OCI-M2 (cell line): ENCODE results near the gene OOEP.
"Not testable (repeated sequence)": the region's sequence is repeated elsewhere in the genome, so short reads cannot be mapped to it uniquely, and the experiment has no call there.

Experiments
- DNase-seq: peaks from one replicate; lab custom pipeline; 2025; ENCODE audit not compliant: unreplicated experiment; lab: John Stamatoyannopoulos, UW

OOEP gene

GRCh38 chr6:73369563-73369962 is at the start of gene OOEP:
OOEP (minus strand) TSS chr6:73369897; CDS start chr6:73369792, 105 bp downstream.
- DNase-seq = no peak

- DNase-seq = no peak
Observed at GRCh38 chr6:73418081-73418741, 48.5 kb upstream of the OOEP start.

GRCh38 chr6:73413102-73413501 is 43.4 kb upstream of the OOEP start:
- no peak for DNase-seq

- DNase-seq = no peak
Observed at GRCh38 chr6:73409395-73409794, 39.7 kb upstream of the OOEP start.

GRCh38 chr6:73400656-73401055 is 31.0 kb upstream of the OOEP start:
- DNase-seq = no peak

GRCh38 chr6:73395875-73396274 is 26.2 kb upstream of the OOEP start:
- no peak for DNase-seq

- peak; percentile 78 for DNase-seq
Observed at GRCh38 chr6:73394577-73395354, 25.1 kb upstream of the OOEP start, which contains the start of gene DDX43. DDX43 (plus strand) TSS chr6:73394828; CDS start chr6:73394906, 78 bp downstream.

GRCh38 chr6:73393278-73393677 is 23.6 kb upstream of the OOEP start:
- no peak for DNase-seq

- DNase-seq = not testable (repeated sequence)
Observed at GRCh38 chr6:73392188-73392587, 22.5 kb upstream of the OOEP start.

- no peak for DNase-seq
Observed at GRCh38 chr6:73391675-73392074, 22.0 kb upstream of the OOEP start.

- no peak for DNase-seq
Observed at GRCh38 chr6:73389854-73390253, 20.2 kb upstream of the OOEP start.

GRCh38 chr6:73388800-73389512 is 19.3 kb upstream of the OOEP start:
- DNase-seq = peak; percentile 30

- no peak for DNase-seq
Observed at GRCh38 chr6:73388433-73388799, 18.7 kb upstream of the OOEP start.

GRCh38 chr6:73382462-73383113 is 12.9 kb upstream of the OOEP start:
- DNase-seq = no peak

- DNase-seq = not testable (repeated sequence)
Observed at GRCh38 chr6:73381531-73381930, 11.8 kb upstream of the OOEP start.

- no peak for DNase-seq
Observed at GRCh38 chr6:73377225-73377624, 7.5 kb upstream of the OOEP start.

GRCh38 chr6:73375216-73375615 is 5.5 kb upstream of the OOEP start:
- DNase-seq = no peak

- no peak for DNase-seq
Observed at GRCh38 chr6:73372516-73372915, 2.8 kb upstream of the OOEP start.

GRCh38 chr6:73371984-73372383 is 2.3 kb upstream of the OOEP start:
- no peak for DNase-seq

GRCh38 chr6:73369157-73369556 is 540 bp downstream of the OOEP start:
- no peak for DNase-seq

GRCh38 chr6:73368675-73369074 is 1.0 kb downstream of the OOEP start:
- no peak for DNase-seq
